ENCODE measurements around the gene EMILIN2.
"Not testable (repeated sequence)": the region's sequence is repeated elsewhere in the genome, so short reads cannot be mapped to it uniquely, and the experiment has no call there.

Gene EMILIN2

GRCh38 chr18:2915486-2915885 lies 68.7 kb downstream of the EMILIN2 start:
- not testable (repeated sequence) for DNase-seq (ENCODE audit: low read depth)

GRCh38 chr18:2916184-2916583 lies 69.4 kb downstream of the EMILIN2 start:
- DNase-seq (ENCODE audit: low read depth): no peak

- DNase-seq (ENCODE audit: low read depth): no peak
Measured at GRCh38 chr18:2917259-2918047, 70.6 kb downstream of the EMILIN2 start.

- no peak for DNase-seq (ENCODE audit: low read depth)
Measured at GRCh38 chr18:2918761-2919550, 72.2 kb downstream of the EMILIN2 start.

- no peak for DNase-seq (ENCODE audit: low read depth)
Measured at GRCh38 chr18:2919600-2919999, 72.8 kb downstream of the EMILIN2 start.

GRCh38 chr18:2920027-2920426 lies 73.2 kb downstream of the EMILIN2 start:
- DNase-seq (ENCODE audit: low read depth): no peak

- no peak for DNase-seq (ENCODE audit: low read depth)
Measured at GRCh38 chr18:2920546-2921343, 73.9 kb downstream of the EMILIN2 start.

GRCh38 chr18:2921778-2922177 lies 75.0 kb downstream of the EMILIN2 start:
- DNase-seq (ENCODE audit: low read depth): no peak

GRCh38 chr18:2923464-2923863 lies 76.7 kb downstream of the EMILIN2 start:
- no peak for DNase-seq (ENCODE audit: low read depth)

- DNase-seq (ENCODE audit: low read depth): no peak
Measured at GRCh38 chr18:2924920-2925319, 78.1 kb downstream of the EMILIN2 start.

- DNase-seq (ENCODE audit: low read depth): no peak
Measured at GRCh38 chr18:2926528-2926927, 79.7 kb downstream of the EMILIN2 start.

GRCh38 chr18:2927745-2928144 lies 80.9 kb downstream of the EMILIN2 start:
- DNase-seq (ENCODE audit: low read depth): no peak

- DNase-seq (ENCODE audit: low read depth): no peak
Measured at GRCh38 chr18:2932247-2933181, 85.7 kb downstream of the EMILIN2 start.

GRCh38 chr18:2933995-2934394 lies 87.2 kb downstream of the EMILIN2 start:
- DNase-seq (ENCODE audit: low read depth): no peak

GRCh38 chr18:2935438-2936192 lies 88.8 kb downstream of the EMILIN2 start:
- no peak for DNase-seq (ENCODE audit: low read depth)

GRCh38 chr18:2939317-2939716 lies 92.5 kb downstream of the EMILIN2 start:
- DNase-seq (ENCODE audit: low read depth): no peak

GRCh38 chr18:2948038-2948437 lies 101.2 kb downstream of the EMILIN2 start:
- DNase-seq (ENCODE audit: low read depth): no peak

- DNase-seq (ENCODE audit: low read depth): no peak
Measured at GRCh38 chr18:2952605-2953004, 105.8 kb downstream of the EMILIN2 start.

- no peak for DNase-seq (ENCODE audit: low read depth)
Measured at GRCh38 chr18:2953935-2954653, 107.3 kb downstream of the EMILIN2 start.

Measured in CMK (cell line).